HepG2 (cell line): Measurements from ENCODE around the gene ADI1. TPM values are rescaled to one million over a fixed set of nuclear protein-coding genes. Genes with fewer than 3 reads are reported as not detected.
A peak's percentile ranks its signal among the peaks of the same experiment; 100 is the strongest.

Source experiments
- AGO2 ChIP-seq: fragments of 200-400 bp; formaldehyde crosslinking; optimal IDR thresholded peaks from 2 replicates; pipeline ENCODE3; 2017; ENCODE audit warnings: mild to moderate bottlenecking, low read depth, low read length, moderate library complexity
- CTCF ChIP-seq: sonication (generic); formaldehyde crosslinking; IDR thresholded peaks from 2 replicates; pipeline ENCODE4 v1.5.0; 2020; ENCODE audit warnings: mild to moderate bottlenecking, missing genetic modification reagents, moderate library complexity
- MXD1 ChIP-seq: sonication (generic); formaldehyde crosslinking; IDR thresholded peaks from 2 replicates; pipeline ENCODE4 v1.4.0; 2020; ENCODE audit warnings: mild to moderate bottlenecking, missing genetic modification reagents
- ZFP91 ChIP-seq: sonication (generic); formaldehyde crosslinking; IDR thresholded peaks from 2 replicates; pipeline ENCODE4 v1.9.0; 2022; ENCODE audit warnings: missing genetic modification reagents, mild to moderate bottlenecking, borderline replicate concordance
- ZNF335 ChIP-seq: sonication (generic); formaldehyde crosslinking; IDR thresholded peaks from 2 replicates; pipeline ENCODE4 v1.4.0; 2020; ENCODE audit warnings: missing genetic modification reagents
- polyA plus RNA-seq, 8 experiments: library from polyadenylated mRNA; depleted of rRNA in 3 of 8; stranded (reverse) in 7 of 8; unstranded in 1 of 8; fragments of >200 nt; fragmentation: Illumina TruSeq in 4 of 8; extraction: Trizol in 4 of 8; gene quantifications; 2 replicates each; pipeline versions ENCODE4 v1.2.1 to v1.2.3, GENCODE V29; 2011 to 2016; ENCODE audit warnings: low read depth in 4 of 8, missing spikeins in 1 of 8, mixed read lengths in 1 of 8; ENCODE audit not compliant: insufficient read depth in 1 of 8
- total RNA-seq, 5 experiments: library from RNA; depleted of rRNA; stranded (reverse); fragments of >200 nt; fragmentation: Illumina TruSeq; extraction: Trizol; gene quantifications; 2 replicates each; pipeline ENCODE4 v1.2.3, GENCODE V29; 2016; ENCODE audit warnings: low read depth in 1 of 5
- TF ChIP-seq, protein P1 (sequence below): sonication (generic); formaldehyde crosslinking; IDR thresholded peaks from 2 replicates; pipeline ENCODE4 v1.4.0; 2020; ENCODE audit warnings: missing genetic modification reagents, mild to moderate bottlenecking, borderline replicate concordance

The ADI1 gene
- total and polyA plus RNA-seq, 2 of the 13 experiments (the other 11 are each of a cell fraction or from before 2014, with no cell fraction given): 28.7 to 123 TPM

DNA sequence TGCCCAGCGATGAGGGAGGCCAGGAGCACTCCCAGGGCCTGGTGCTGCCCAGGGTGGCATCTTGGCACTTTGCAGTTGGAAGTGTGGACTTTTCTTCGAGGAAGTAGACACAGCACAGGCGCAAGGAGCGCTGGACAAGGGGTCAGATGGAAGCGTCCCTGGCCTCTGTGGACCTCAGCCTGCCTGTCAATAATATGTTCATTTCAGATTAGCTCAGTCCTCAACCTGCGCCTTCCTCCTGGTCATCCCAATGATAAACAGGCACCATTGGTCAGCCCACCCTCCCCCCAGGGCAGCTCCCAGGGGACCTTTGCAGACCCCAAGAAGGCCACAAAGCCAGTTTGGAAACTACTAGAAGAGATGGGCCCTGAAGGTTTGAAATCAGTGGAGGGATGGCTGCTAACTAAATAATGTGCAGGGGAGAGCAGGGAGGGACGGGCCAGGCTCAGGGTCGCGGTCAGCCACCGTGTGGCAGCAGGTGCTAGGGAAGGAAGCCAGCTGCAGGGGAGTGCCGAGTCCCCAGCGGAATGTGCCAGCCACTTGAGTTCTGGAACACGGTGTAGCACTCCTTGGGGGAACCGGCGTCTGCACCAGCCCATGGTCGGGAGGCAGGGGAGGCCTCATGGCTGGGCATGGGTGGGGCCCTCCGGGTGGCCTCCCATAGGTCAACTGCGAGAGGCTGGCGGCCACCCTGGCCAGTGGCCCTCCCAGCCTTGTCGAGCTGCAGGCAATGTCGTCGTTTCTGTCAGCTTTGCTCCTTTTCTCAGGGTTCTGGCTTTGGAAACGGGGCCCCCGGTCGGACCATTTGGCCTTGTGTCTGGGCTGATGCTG, 59.9 kb downstream of the ADI1 start (continued):
- peak; percentile 67 for TF ChIP-seq CTCF
- TF ChIP-seq ZFP91 (CRISPR knock-in tag): peak; percentile 56; the same call in 1 of the 2 replicates
- TF ChIP-seq ZNF335 (CRISPR knock-in tag): no peak
- 0 out of 2 replicates have a peak, but pooled peaks have one; percentile 33 for TF ChIP-seq MXD1 (CRISPR knock-in tag)
- TF ChIP-seq AGO2: peak; percentile 93
- TF ChIP-seq, protein P1, sequence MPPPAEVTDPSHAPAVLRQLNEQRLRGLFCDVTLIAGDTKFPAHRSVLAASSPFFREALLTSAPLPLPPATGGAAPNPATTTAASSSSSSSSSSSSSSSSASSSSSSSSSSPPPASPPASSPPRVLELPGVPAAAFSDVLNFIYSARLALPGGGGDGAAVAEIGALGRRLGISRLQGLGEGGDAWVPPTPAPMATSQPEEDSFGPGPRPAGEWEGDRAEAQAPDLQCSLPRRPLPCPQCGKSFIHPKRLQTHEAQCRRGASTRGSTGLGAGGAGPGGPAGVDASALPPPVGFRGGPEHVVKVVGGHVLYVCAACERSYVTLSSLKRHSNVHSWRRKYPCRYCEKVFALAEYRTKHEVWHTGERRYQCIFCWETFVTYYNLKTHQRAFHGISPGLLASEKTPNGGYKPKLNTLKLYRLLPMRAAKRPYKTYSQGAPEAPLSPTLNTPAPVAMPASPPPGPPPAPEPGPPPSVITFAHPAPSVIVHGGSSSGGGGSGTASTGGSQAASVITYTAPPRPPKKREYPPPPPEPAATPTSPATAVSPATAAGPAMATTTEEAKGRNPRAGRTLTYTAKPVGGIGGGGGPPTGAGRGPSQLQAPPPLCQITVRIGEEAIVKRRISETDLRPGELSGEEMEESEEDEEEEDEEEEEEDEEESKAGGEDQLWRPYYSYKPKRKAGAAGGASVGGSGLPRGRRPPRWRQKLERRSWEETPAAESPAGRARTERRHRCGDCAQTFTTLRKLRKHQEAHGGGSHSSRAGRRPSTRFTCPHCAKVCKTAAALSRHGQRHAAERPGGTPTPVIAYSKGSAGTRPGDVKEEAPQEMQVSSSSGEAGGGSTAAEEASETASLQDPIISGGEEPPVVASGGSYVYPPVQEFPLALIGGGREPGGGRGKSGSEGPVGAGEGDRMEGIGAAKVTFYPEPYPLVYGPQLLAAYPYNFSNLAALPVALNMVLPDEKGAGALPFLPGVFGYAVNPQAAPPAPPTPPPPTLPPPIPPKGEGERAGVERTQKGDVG: 0 out of 2 replicates have a peak, but pooled peaks have one; percentile 53
